Esophagus muscularis mucosa (tissue), 3 donors: ENCODE results near the gene RRP12.

ENCODE experiments used
- CTCF ChIP-seq, 3 experiments: fragments of 200-600 bp in 2 of 3; fragments of 450-650 bp in 1 of 3; sonication (generic) in 2 of 3; IDR thresholded peaks; one replicate each; pipeline ENCODE4 v1.5.1; 2017 to 2019; ENCODE audit warnings: antibody characterized with exemption in 3 of 3, mild to moderate bottlenecking in 2 of 3, moderate library complexity in 1 of 3
- POLR2A ChIP-seq: fragments of 450-650 bp; IDR thresholded peaks from one replicate; pipeline ENCODE4 v1.6.1; 2017; ENCODE audit warnings: antibody characterized with exemption, moderate library complexity, mild to moderate bottlenecking, low read depth
- POLR2AphosphoS5 ChIP-seq, 2 donors: sonication (generic); formaldehyde crosslinking; IDR thresholded peaks; one replicate each; pipeline ENCODE4 v1.6.1; 2017; ENCODE audit warnings: antibody characterized with exemption in 2 of 2

- TF ChIP-seq POLR2AphosphoS5 (IDR thresholded peaks at IDR 0.05) (no peak), POLR2A (no peak), CTCF (IDR thresholded peaks at IDR 0.05) (no peak)
Observed at GRCh38 chr10:97321804-97322190, 79.3 kb downstream of the RRP12 start.
